ENCODE measurements around the gene SLC29A3.
A peak's percentile ranks its signal among the peaks of the same experiment; 100 is the strongest.

- TF ChIP-seq YY1 (IDR thresholded peaks at IDR 0.05; ENCODE audit: low read depth, low read length) = no peak
- TF ChIP-seq GABPA (IDR thresholded peaks at IDR 0.05; ENCODE audit: low read depth) = no peak
- TF ChIP-seq, protein P1, sequence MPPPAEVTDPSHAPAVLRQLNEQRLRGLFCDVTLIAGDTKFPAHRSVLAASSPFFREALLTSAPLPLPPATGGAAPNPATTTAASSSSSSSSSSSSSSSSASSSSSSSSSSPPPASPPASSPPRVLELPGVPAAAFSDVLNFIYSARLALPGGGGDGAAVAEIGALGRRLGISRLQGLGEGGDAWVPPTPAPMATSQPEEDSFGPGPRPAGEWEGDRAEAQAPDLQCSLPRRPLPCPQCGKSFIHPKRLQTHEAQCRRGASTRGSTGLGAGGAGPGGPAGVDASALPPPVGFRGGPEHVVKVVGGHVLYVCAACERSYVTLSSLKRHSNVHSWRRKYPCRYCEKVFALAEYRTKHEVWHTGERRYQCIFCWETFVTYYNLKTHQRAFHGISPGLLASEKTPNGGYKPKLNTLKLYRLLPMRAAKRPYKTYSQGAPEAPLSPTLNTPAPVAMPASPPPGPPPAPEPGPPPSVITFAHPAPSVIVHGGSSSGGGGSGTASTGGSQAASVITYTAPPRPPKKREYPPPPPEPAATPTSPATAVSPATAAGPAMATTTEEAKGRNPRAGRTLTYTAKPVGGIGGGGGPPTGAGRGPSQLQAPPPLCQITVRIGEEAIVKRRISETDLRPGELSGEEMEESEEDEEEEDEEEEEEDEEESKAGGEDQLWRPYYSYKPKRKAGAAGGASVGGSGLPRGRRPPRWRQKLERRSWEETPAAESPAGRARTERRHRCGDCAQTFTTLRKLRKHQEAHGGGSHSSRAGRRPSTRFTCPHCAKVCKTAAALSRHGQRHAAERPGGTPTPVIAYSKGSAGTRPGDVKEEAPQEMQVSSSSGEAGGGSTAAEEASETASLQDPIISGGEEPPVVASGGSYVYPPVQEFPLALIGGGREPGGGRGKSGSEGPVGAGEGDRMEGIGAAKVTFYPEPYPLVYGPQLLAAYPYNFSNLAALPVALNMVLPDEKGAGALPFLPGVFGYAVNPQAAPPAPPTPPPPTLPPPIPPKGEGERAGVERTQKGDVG (CRISPR knock-in tag; IDR thresholded peaks at IDR 0.05) = no peak
- no peak for TF ChIP-seq EZH2 (IDR thresholded peaks at IDR 0.05; ENCODE audit: borderline replicate concordance, control insufficient read depth, low read depth, low read length)
- peak; percentile 14; the same call in 1 of the 2 replicates for TF ChIP-seq BCL11A (IDR thresholded peaks at IDR 0.05; ENCODE audit: low read depth, low read length)
- TF ChIP-seq ETV6 (conservative IDR thresholded peaks at IDR 0.05 in 1 of 2, IDR thresholded peaks at IDR 0.05 in 1 of 2; ENCODE audit: borderline replicate concordance in 1 of 2, low read depth in 1 of 2) = no peak
- TF ChIP-seq E4F1 (IDR thresholded peaks at IDR 0.05; ENCODE audit: borderline replicate concordance, partially characterized antibody) = no peak
- TF ChIP-seq USF1 (IDR thresholded peaks at IDR 0.05; ENCODE audit: borderline replicate concordance, extremely low read length, insufficient read depth, low read depth, low read length) = no peak
- no peak for TF ChIP-seq CTCF (IDR thresholded peaks at IDR 0.05 in 2 of 3, conservative IDR thresholded peaks at IDR 0.05 in 1 of 3; ENCODE audit: control insufficient read depth in 2 of 3, extremely low read depth in 1 of 3, insufficient read depth in 1 of 3, low read depth in 3 of 3, low read length in 3 of 3)
- no peak for TF ChIP-seq BRCA1 (IDR thresholded peaks at IDR 0.05; ENCODE audit: low read depth, low read length)
- TF ChIP-seq, protein P2, sequence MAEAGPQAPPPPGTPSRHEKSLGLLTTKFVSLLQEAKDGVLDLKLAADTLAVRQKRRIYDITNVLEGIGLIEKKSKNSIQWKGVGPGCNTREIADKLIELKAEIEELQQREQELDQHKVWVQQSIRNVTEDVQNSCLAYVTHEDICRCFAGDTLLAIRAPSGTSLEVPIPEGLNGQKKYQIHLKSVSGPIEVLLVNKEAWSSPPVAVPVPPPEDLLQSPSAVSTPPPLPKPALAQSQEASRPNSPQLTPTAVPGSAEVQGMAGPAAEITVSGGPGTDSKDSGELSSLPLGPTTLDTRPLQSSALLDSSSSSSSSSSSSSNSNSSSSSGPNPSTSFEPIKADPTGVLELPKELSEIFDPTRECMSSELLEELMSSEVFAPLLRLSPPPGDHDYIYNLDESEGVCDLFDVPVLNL (IDR thresholded peaks at IDR 0.05; ENCODE audit: low read depth, low read length) = no peak
- no peak for TF ChIP-seq TAF1 (IDR thresholded peaks at IDR 0.05; ENCODE audit: borderline replicate concordance, low read depth, low read length)
- no peak for TF ChIP-seq JUND (IDR thresholded peaks at IDR 0.05; ENCODE audit: low read depth, low read length)
Measured at GRCh38 chr10:71371750-71372166, 52.7 kb downstream of the SLC29A3 start.

Data from GM12878 (cell line).